SU-DHL-6 (cell line): ENCODE data around the gene PRKCA.
A peak's percentile ranks its signal among the peaks of the same experiment; 100 is the strongest.

Experiments
- H2AFZ ChIP-seq: fragments of 200-600 bp; sonication (generic); 2 replicates; pipeline ENCODE4 v1.6.1; 2014; ENCODE audit warnings: low read depth, mild to moderate bottlenecking, moderate library complexity, mixed read lengths, antibody characterized with exemption, low read length; ENCODE audit not compliant: severe bottlenecking
- H3F3A ChIP-seq: fragments of 200-600 bp; shearing (Covaris generic); 2 replicates; pipeline ENCODE4 v1.6.0; 2016; ENCODE audit warnings: antibody characterized with exemption, mild to moderate bottlenecking; ENCODE audit not compliant: insufficient read depth
- H3K27ac ChIP-seq: fragments of 200-600 bp; sonication (generic); 2 replicates; pipeline ENCODE4 v1.5.1; 2016; ENCODE audit warnings: low read depth, mild to moderate bottlenecking, low read length, moderate library complexity, mixed read lengths
- H3K27me3 ChIP-seq: fragments of 200-600 bp; sonication (generic), shearing (Covaris generic); 2 replicates; pipeline ENCODE4 v1.6.0; 2014; ENCODE audit warnings: mild to moderate bottlenecking, low read length
- H3K36me3 ChIP-seq: fragments of 200-600 bp; sonication (generic); 2 replicates; pipeline ENCODE4 v1.6.1; 2014; ENCODE audit warnings: mild to moderate bottlenecking, low read length, mixed read lengths
- H3K4me2 ChIP-seq: fragments of 300-600, 200-600 bp; shearing (Covaris generic), sonication (generic); 2 replicates; pipeline ENCODE4 v1.6.0; 2014; ENCODE audit warnings: low read length, low read depth, mild to moderate bottlenecking; ENCODE audit not compliant: poor library complexity, severe bottlenecking
- H3K4me3 ChIP-seq: fragments of 200-600 bp; sonication (generic); 2 replicates; pipeline ENCODE4 v1.5.1; 2014; ENCODE audit warnings: antibody characterized with exemption, low read length, mild to moderate bottlenecking, mixed read lengths; ENCODE audit not compliant: insufficient read depth, poor library complexity, severe bottlenecking
- H3K79me2 ChIP-seq: fragments of 200-600 bp; sonication (generic); 2 replicates; pipeline ENCODE4 v1.6.1; 2014; ENCODE audit warnings: mild to moderate bottlenecking, low read length, moderate library complexity; ENCODE audit not compliant: insufficient read depth
- H3K9ac ChIP-seq: fragments of 200-600 bp; sonication (generic); 2 replicates; pipeline ENCODE4 v1.7.0; 2014; ENCODE audit warnings: mild to moderate bottlenecking, low read length
- H3K9me2 ChIP-seq: fragments of 200-600 bp; sonication (generic); replicated peaks from 2 replicates; pipeline ENCODE4 v1.6.1; 2014; ENCODE audit warnings: low read length; ENCODE audit not compliant: insufficient read depth
- H3K9me3 ChIP-seq: fragments of 200-600 bp; sonication (generic); 2 replicates; pipeline ENCODE4 v1.6.1; 2014; ENCODE audit warnings: low read length, mixed read lengths; ENCODE audit not compliant: insufficient read depth
- H4K20me1 ChIP-seq: fragments of 200-600 bp; sonication (generic); 2 replicates; pipeline ENCODE4 v1.6.1; 2014; ENCODE audit warnings: low read depth, mild to moderate bottlenecking, antibody characterized with exemption, low read length, moderate library complexity, mixed read lengths
- CTCF ChIP-seq: fragments of 200-600 bp; sonication (generic); IDR thresholded peaks from one replicate; pipeline ENCODE4 v1.5.1; 2017; ENCODE audit warnings: antibody characterized with exemption, mild to moderate bottlenecking, low read length, moderate library complexity; ENCODE audit not compliant: insufficient read depth, poor library complexity, severe bottlenecking
- EZH2phosphoT487 ChIP-seq: fragments of 200-600 bp; sonication (generic), shearing (Covaris generic); conservative IDR thresholded peaks from 2 replicates; pipeline ENCODE4 v1.6.1; 2018; ENCODE audit warnings: mild to moderate bottlenecking, antibody characterized with exemption, low read length, moderate library complexity, mixed read lengths

The PRKCA gene

DNA sequence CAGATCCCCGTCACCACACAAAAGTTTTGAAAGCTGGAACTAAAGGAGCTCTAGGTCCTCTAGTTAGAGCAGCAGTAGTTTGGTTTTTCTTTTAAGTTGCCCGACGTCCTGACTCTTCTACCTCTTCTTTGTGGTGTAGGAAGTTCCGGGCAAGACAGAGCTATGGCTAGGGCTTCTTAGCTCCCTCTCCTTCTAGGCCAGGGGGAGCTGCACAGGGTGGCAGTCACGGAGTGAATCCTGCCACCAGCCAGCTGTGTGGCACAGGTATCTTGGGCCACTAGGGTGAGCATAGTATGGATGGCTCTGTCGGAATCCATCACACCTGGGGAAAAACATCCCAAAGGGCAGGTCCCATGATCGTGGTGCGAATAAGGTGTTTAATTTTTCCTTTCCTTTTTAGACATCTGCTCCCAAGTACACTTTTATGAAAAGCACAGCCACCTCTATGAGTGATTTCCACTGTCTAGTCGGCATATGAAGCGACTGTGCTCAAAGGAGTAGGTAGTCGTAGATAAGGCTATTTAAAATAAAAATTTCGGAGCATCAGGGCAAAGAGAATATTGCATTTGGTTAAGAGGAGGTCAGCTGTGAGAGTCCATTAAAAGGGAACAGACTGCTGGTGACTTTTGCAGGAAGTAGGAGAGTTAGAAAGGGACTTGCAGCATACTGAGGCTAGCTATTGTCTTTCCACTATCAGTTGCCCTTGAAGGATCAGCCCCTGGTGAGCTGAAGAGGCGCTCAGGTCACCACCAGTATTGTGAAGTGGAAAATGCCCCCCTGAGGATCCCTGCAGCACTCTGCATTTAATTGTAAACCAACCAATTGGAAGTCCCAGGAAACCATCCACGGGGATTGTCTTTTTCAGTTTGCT is 2.1 kb downstream of the PRKCA start:
- Histone ChIP-seq H3K9me3 (no peaks in the 10 kb centered on the region), H3F3A (peaks cover 37% of the 10 kb centered on the region; the same call in 1 of the 2 replicates), H3K36me3 (peaks cover 44% of the 10 kb centered on the region), H3K9ac (peak overlapping the region; percentile 95), H3K27ac (peak overlapping the region; percentile 69), H2AFZ (no peak overlapping the region), H3K79me2 (peaks cover 81% of the 10 kb centered on the region), H3K9me2 (no peaks in the 10 kb centered on the region), H4K20me1 (peaks cover 18% of the 10 kb centered on the region; the same call in 1 of the 2 replicates), H3K27me3 (no peaks in the 10 kb centered on the region), H3K4me2 (peak overlapping the region; percentile 72), H3K4me3 (peak overlapping the region; percentile 84)
- TF ChIP-seq EZH2phosphoT487: no peak
- TF ChIP-seq CTCF: no peak

DNA sequence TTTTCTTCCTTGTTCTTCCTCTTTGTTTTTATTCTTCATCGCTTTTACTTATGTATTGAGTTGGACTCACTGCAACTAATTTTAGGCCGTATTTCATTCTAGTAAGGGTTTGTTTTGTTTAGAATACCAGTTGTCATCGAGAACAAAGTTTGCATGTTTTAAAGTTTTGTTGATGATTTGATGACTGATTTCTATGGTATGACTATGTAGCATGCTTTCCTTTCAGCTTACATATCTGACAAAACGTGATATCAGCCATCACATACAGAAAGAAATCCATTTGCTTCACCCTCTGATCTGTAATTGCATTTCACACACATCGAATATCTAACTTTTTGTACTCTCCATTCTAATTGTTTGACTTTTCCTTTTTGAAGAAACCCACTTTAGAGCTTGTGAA is 4.0 kb downstream of the PRKCA start:
- H3K79me2 ChIP-seq: peaks cover 93% of the 10 kb centered on the region
- no peaks in the 10 kb centered on the region for H3K9me3 ChIP-seq
- peak overlapping the region; percentile 69; the same call in 1 of the 2 replicates for H3K27ac ChIP-seq
- H3K27me3 ChIP-seq: no peaks in the 10 kb centered on the region
- H3K36me3 ChIP-seq: peaks cover 54% of the 10 kb centered on the region
- no peak overlapping the region for H2AFZ ChIP-seq
- H3K9ac ChIP-seq: no peak overlapping the region
- peak overlapping the region; percentile 72 for H3K4me2 ChIP-seq
- TF ChIP-seq EZH2phosphoT487 (no peak), CTCF (no peak)
- no peaks in the 10 kb centered on the region for H3K9me2 ChIP-seq
- peaks cover 14% of the 10 kb centered on the region; the same call in 1 of the 2 replicates for H4K20me1 ChIP-seq
- H3F3A ChIP-seq: peaks cover 35% of the 10 kb centered on the region; the same call in 1 of the 2 replicates
- H3K4me3 ChIP-seq: no peak overlapping the region

GRCh38 chr17:66307257-66307656 is 4.8 kb downstream of the PRKCA start:
- Histone ChIP-seq H2AFZ (no peak overlapping the region), H4K20me1 (peaks cover 14% of the 10 kb centered on the region; the same call in 1 of the 2 replicates), H3K79me2 (peaks cover 96% of the 10 kb centered on the region), H3K9me2 (no peaks in the 10 kb centered on the region), H3K4me2 (peak overlapping the region; percentile 72), H3K9ac (no peak overlapping the region), H3K9me3 (no peaks in the 10 kb centered on the region), H3F3A (peaks cover 34% of the 10 kb centered on the region; the same call in 1 of the 2 replicates), H3K27ac (no peak overlapping the region), H3K4me3 (no peak overlapping the region), H3K36me3 (peaks cover 54% of the 10 kb centered on the region), H3K27me3 (no peaks in the 10 kb centered on the region)
- TF ChIP-seq EZH2phosphoT487 (no peak), CTCF (no peak)
